H9 (cell line): ENCODE measurements around the gene ZNF619. TPM values are rescaled to one million over a fixed set of nuclear protein-coding genes. Genes with fewer than 3 reads are reported as not detected.

Experiments used
- DNase-seq: peaks from one replicate; pipeline ENCODE4 v3.0.0-alpha.2; 2017
- H2AFZ ChIP-seq: one replicate; pipeline ENCODE4 v1.6.1; 2013; ENCODE audit warnings: mild to moderate bottlenecking, low read length, control low read depth, moderate library complexity
- H2AK5ac ChIP-seq: 2 replicates; pipeline ENCODE4 v1.6.1; 2013; ENCODE audit warnings: low read length, control low read depth, mixed read lengths; ENCODE audit not compliant: insufficient read length
- H2BK120ac ChIP-seq: one replicate; pipeline ENCODE4 v1.6.1; 2013; ENCODE audit warnings: low read depth, mild to moderate bottlenecking, low read length, control low read depth, inconsistent platforms; ENCODE audit not compliant: poor library complexity, severe bottlenecking
- H2BK12ac ChIP-seq: 2 replicates; pipeline ENCODE4 v1.6.1; 2013; ENCODE audit warnings: low read length, control low read depth, mixed read lengths, low read depth; ENCODE audit not compliant: insufficient read length
- H2BK15ac ChIP-seq: 2 replicates; pipeline ENCODE4 v1.6.1; 2013; ENCODE audit warnings: low read depth, low read length, control low read depth
- H2BK20ac ChIP-seq: one replicate; pipeline ENCODE4 v1.6.1; 2013; ENCODE audit warnings: low read depth, mild to moderate bottlenecking, low read length, control low read depth, inconsistent platforms; ENCODE audit not compliant: poor library complexity, severe bottlenecking
- H2BK5ac ChIP-seq: 2 replicates; pipeline ENCODE4 v1.6.1; 2013; ENCODE audit warnings: low read length, control low read depth, mixed read lengths; ENCODE audit not compliant: insufficient read length
- H3K14ac ChIP-seq: 2 replicates; pipeline ENCODE4 v1.6.1; 2013; ENCODE audit warnings: low read length, control low read depth; ENCODE audit not compliant: insufficient read depth
- H3K18ac ChIP-seq: 2 replicates; pipeline ENCODE4 v1.6.1; 2013; ENCODE audit warnings: low read depth, mild to moderate bottlenecking, mixed read lengths, low read length, control low read depth; ENCODE audit not compliant: insufficient read length
- H3K23ac ChIP-seq: 2 replicates; pipeline ENCODE4 v1.6.1; 2013; ENCODE audit warnings: low read length, control low read depth, mixed read lengths, low read depth; ENCODE audit not compliant: insufficient read length
- H3K23me2 ChIP-seq: 2 replicates; pipeline ENCODE4 v1.6.1; 2013; ENCODE audit warnings: low read depth, mild to moderate bottlenecking, mixed read lengths, low read length, control low read depth; ENCODE audit not compliant: insufficient read length, poor library complexity, severe bottlenecking
- H3K27ac ChIP-seq: 2 replicates; pipeline ENCODE4 v1.5.1; 2013; ENCODE audit warnings: low read length, control low read depth, mixed read lengths, low read depth; ENCODE audit not compliant: insufficient read length
- H3K27me3 ChIP-seq: 2 replicates; pipeline ENCODE4 v1.6.1; 2013; ENCODE audit warnings: low read length, control low read depth, inconsistent platforms; ENCODE audit not compliant: insufficient read depth
- H3K4ac ChIP-seq: 2 replicates; pipeline ENCODE4 v1.6.1; 2013; ENCODE audit warnings: low read depth, mild to moderate bottlenecking, control low read depth, inconsistent platforms, low read length, moderate library complexity
- H3K4me1 ChIP-seq: 2 replicates; pipeline ENCODE4 v1.6.1; 2013; ENCODE audit warnings: low read length, control low read depth, inconsistent platforms; ENCODE audit not compliant: insufficient read depth
- H3K4me2 ChIP-seq: 2 replicates; pipeline ENCODE4 v1.6.1; 2013; ENCODE audit warnings: low read length, control low read depth, mixed read lengths; ENCODE audit not compliant: insufficient read length, insufficient read depth
- H3K56ac ChIP-seq: 2 replicates; pipeline ENCODE4 v1.6.1; 2013; ENCODE audit warnings: low read depth, mild to moderate bottlenecking, mixed read lengths, low read length, control low read depth; ENCODE audit not compliant: insufficient read length
- H3K79me1 ChIP-seq: 2 replicates; pipeline ENCODE4 v1.6.1; 2013; ENCODE audit warnings: low read depth, mild to moderate bottlenecking, moderate library complexity, low read length, control low read depth, inconsistent platforms; ENCODE audit not compliant: insufficient read depth, poor library complexity, severe bottlenecking
- H3K79me2 ChIP-seq: 2 replicates; pipeline ENCODE4 v1.6.1; 2013; ENCODE audit warnings: low read length, control low read depth, inconsistent platforms; ENCODE audit not compliant: insufficient read depth
- H3K9ac ChIP-seq: 2 replicates; pipeline ENCODE4 v1.6.1; 2013; ENCODE audit warnings: low read length, control low read depth, mixed read lengths; ENCODE audit not compliant: insufficient read length; ENCODE audit errors: extremely low read depth
- H3K9me3 ChIP-seq: one replicate; pipeline ENCODE4 v1.6.1; 2013; ENCODE audit warnings: low read depth, low read length, inconsistent platforms; ENCODE audit not compliant: control insufficient read depth
- H3T11ph ChIP-seq: one replicate; pipeline ENCODE4 v1.6.1; 2013; ENCODE audit warnings: mild to moderate bottlenecking, low read length, control low read depth, inconsistent platforms
- H4K20me1 ChIP-seq: one replicate; pipeline ENCODE4 v1.6.1; 2013; ENCODE audit not compliant: control insufficient read depth, insufficient read length, insufficient read depth
- H4K5ac ChIP-seq: 2 replicates; pipeline ENCODE4 v1.6.1; 2013; ENCODE audit warnings: low read depth, mild to moderate bottlenecking, mixed read lengths, low read length, control low read depth; ENCODE audit not compliant: insufficient read length
- H4K8ac ChIP-seq: replicated peaks from 2 replicates; pipeline ENCODE4 v1.6.1; 2013; ENCODE audit warnings: low read length, control low read depth, mixed read lengths, low read depth; ENCODE audit not compliant: insufficient read length
- H4K91ac ChIP-seq: 2 replicates; pipeline ENCODE4 v1.6.1; 2013; ENCODE audit warnings: low read depth, mild to moderate bottlenecking, moderate library complexity, mixed read lengths, low read length, control low read depth; ENCODE audit not compliant: insufficient read length
- H3K27ac Mint-ChIP-seq, 3 experiments: 2 replicates in 2 of 3; 3 replicates in 1 of 3; pipeline ENCODE4 v1.8.0; 2020 to 2021; ENCODE audit warnings: mixed read lengths in 3 of 3, mild to moderate bottlenecking in 1 of 3, moderate library complexity in 1 of 3
- H3K27me3 Mint-ChIP-seq: 2 replicates; pipeline ENCODE4 v1.8.0; 2021; ENCODE audit warnings: low read depth, mild to moderate bottlenecking, moderate library complexity, mixed read lengths
- H3K36me3 Mint-ChIP-seq, 3 experiments: 2 replicates in 2 of 3; 3 replicates in 1 of 3; pipeline ENCODE4 v1.8.0; 2020 to 2021; ENCODE audit warnings: low read depth in 3 of 3, mixed read lengths in 3 of 3; ENCODE audit not compliant: insufficient read depth in 1 of 3
- H3K4me1 Mint-ChIP-seq, 2 experiments: 2 replicates each; pipeline ENCODE4 v1.8.0; 2020; ENCODE audit warnings: mixed read lengths in 2 of 2
- H3K4me3 Mint-ChIP-seq, 2 experiments: 2 replicates in 1 of 2; 3 replicates in 1 of 2; pipeline ENCODE4 v1.8.0; 2020 to 2021; ENCODE audit warnings: mild to moderate bottlenecking in 2 of 2, mixed read lengths in 2 of 2, moderate library complexity in 1 of 2
- H3K9me3 Mint-ChIP-seq, 2 experiments: 2 replicates in 1 of 2; 3 replicates in 1 of 2; pipeline ENCODE4 v1.8.0; 2020; ENCODE audit warnings: mild to moderate bottlenecking in 2 of 2, mixed read lengths in 2 of 2, moderate library complexity in 1 of 2
- CTCF ChIP-seq: fragments of 200-600 bp; sonication (generic); conservative IDR thresholded peaks from 3 replicates; pipeline ENCODE4 v1.8.0; 2021; ENCODE audit warnings: antibody characterized with exemption, mild to moderate bottlenecking
- total RNA-seq: library from RNA; stranded (reverse); gene quantifications from 2 replicates; pipeline ENCODE4 v1.2.1, GENCODE V29; 2021

Gene ZNF619
- total RNA-seq, 1 experiment from 2014 or later = 4.8 TPM

- Mint-ChIP-seq H3K4me3 (no peak overlapping the region), H3K4me1 (no peaks in the 10 kb centered on the region; a peak in 1 of 4 replicates), H3K27ac (no peak overlapping the region), H3K9me3 (peaks cover 24 to 27% of the 10 kb centered on the region in 2 experiments), H3K27me3 (no peaks in the 10 kb centered on the region), H3K36me3 (peaks cover 80 to 89% (median 87%) of the 10 kb centered on the region in 3 experiments)
- H3K79me2 ChIP-seq = no peaks in the 10 kb centered on the region
- H4K91ac ChIP-seq = no peak overlapping the region
- peaks cover 13% of the 10 kb centered on the region for H3K9me3 ChIP-seq
- no peak overlapping the region for H3K18ac ChIP-seq
- no peaks in the 10 kb centered on the region for H3K4me1 ChIP-seq
- H2BK120ac ChIP-seq = no peak overlapping the region
- H3K9ac ChIP-seq = no peak overlapping the region
- H2BK5ac ChIP-seq = no peak overlapping the region
- no peak overlapping the region for H3T11ph ChIP-seq
- no peaks in the 10 kb centered on the region for H3K23me2 ChIP-seq
- no peaks in the 10 kb centered on the region for H3K79me1 ChIP-seq
- no peak overlapping the region for H3K56ac ChIP-seq
- no peak overlapping the region for H2BK20ac ChIP-seq
- TF ChIP-seq CTCF = no peak
- H3K14ac ChIP-seq = no peak overlapping the region
- H3K4ac ChIP-seq = no peak overlapping the region
- H4K5ac ChIP-seq = no peak overlapping the region
- no peaks in the 10 kb centered on the region for H3K27me3 ChIP-seq
- DNase-seq = no peak
- no peak overlapping the region for H2BK15ac ChIP-seq
- H2AFZ ChIP-seq = no peak overlapping the region
- no peak overlapping the region for H3K4me2 ChIP-seq
- H4K8ac ChIP-seq = no peak overlapping the region
- no peak overlapping the region for H2AK5ac ChIP-seq
- no peaks in the 10 kb centered on the region for H4K20me1 ChIP-seq
- no peak overlapping the region for H3K23ac ChIP-seq
- no peak overlapping the region for H2BK12ac ChIP-seq
- H3K27ac ChIP-seq = no peak overlapping the region
These were observed 57.4 kb downstream of the ZNF619 start for GRCh38 chr3:40534283-40534682.

Other genes with a start within 250 kb of the ZNF619 start
- gene EIF1B, start 167.4 kb upstream of the ZNF619 start, total RNA-seq = 133 TPM in 2 replicates
- 0.18 TPM in 1 of 2 replicates, not detected in the other for gene ENTPD3, start 89.9 kb upstream of the ZNF619 start, total RNA-seq
- gene RPL14, start 19.8 kb upstream of the ZNF619 start, total RNA-seq = 2,490 and 2,505 TPM in 2 replicates
- gene ZNF620, start 28.9 kb downstream of the ZNF619 start, total RNA-seq = 27.1 and 27.5 TPM in 2 replicates
- 22.9 and 23.8 TPM in 2 replicates for gene ZNF621, start 47.8 kb downstream of the ZNF619 start, total RNA-seq